ENCODE data around the gene PIP5K1A. TPM values are rescaled to one million over a fixed set of nuclear protein-coding genes. Genes with fewer than 3 reads are reported as not detected.

Gene PIP5K1A
- total and polyA plus RNA-seq, 2 of the 8 experiments (the other 6 are each of a cell fraction or from before 2014, with no cell fraction given) = 87.5 to 105 TPM

DNA sequence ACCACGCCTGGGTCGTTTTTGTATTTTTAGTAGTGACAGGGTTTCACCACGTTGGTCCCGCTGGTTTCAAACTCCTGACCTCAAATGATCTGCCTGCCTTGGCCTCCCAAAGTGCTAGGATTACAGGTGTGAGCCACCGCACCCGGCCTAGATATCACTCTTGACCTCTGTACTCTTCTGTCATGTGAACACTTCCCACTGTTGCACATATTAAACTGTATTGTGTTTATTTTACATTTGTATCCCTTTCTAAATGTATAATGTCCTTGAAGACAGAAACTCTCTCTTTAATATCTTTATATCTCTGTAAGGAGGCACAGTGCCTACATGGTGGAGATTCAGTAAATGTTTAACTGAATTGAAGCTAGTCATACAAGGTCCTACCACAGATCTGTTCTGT lies 36.9 kb downstream of the PIP5K1A start:
- POLR2A ChIA-PET (ENCODE audit: partially characterized antibody) = interaction anchor here (1.4 kb wide), 1 partner anchor 16 kb away, joined by 3 read pairs; no protein-coding TSS in a partner anchor
- no peak overlapping the region for H4K91ac ChIP-seq (replicated peaks; ENCODE audit: insufficient read length, low read length)
- no peak overlapping the region for H2BK120ac ChIP-seq (replicated peaks; ENCODE audit: low read depth, low read length)
- no peak overlapping the region for H3K4me3 ChIP-seq (ENCODE audit: extremely low read depth in 1 of 4, insufficient read depth in 2 of 4, low read depth in 3 of 4, low read length in 4 of 4)
- H3K56ac ChIP-seq (replicated peaks; ENCODE audit: insufficient read length, low read depth, low read length) = no peak overlapping the region
- no peak overlapping the region for H2AFZ ChIP-seq (ENCODE audit: low read length)
- H3K23me2 ChIP-seq (ENCODE audit: low read depth, low read length) = no peaks in the 10 kb centered on the region
- no peak overlapping the region for H2BK12ac ChIP-seq (ENCODE audit: low read depth, low read length)
- FAIRE-seq = no peak
- 77% methylated on average over 6 of the region's 6 CpGs; no CpG with 5 or more reads in 1 of the 2 experiments for WGBS, 2 experiments (ENCODE audit: extremely low coverage in 1 of 2, insufficient coverage in 1 of 2, insufficient read length in 1 of 2, insufficient replicate concordance in 2 of 2, low coverage in 1 of 2, low lambda C conversion rate in 2 of 2, missing lambda C conversion rate in 1 of 2)
- no peak overlapping the region for H3K4ac ChIP-seq (replicated peaks; ENCODE audit: insufficient read length, low read depth, low read length)
- no peak overlapping the region for H3K27ac ChIP-seq (ENCODE audit: low read depth, low read length)
- H2BK5ac ChIP-seq (ENCODE audit: low read depth, low read length) = no peak overlapping the region
- H4K8ac ChIP-seq (ENCODE audit: extremely low read depth, insufficient read depth, low read length) = no peak overlapping the region
- H2AK5ac ChIP-seq (ENCODE audit: low read depth, low read length) = no peak overlapping the region
- H3K79me2 ChIP-seq (ENCODE audit: control insufficient read depth in 1 of 2, insufficient read depth in 2 of 2, low read length in 2 of 2) = no peaks in the 10 kb centered on the region
- no peaks in the 10 kb centered on the region for H3K9me3 ChIP-seq (ENCODE audit: insufficient read depth in 2 of 2, low read depth in 1 of 2, low read length in 1 of 2)
- H3K27me3 ChIP-seq (replicated peaks in 1 of 4; ENCODE audit: control insufficient read depth in 3 of 4, extremely low read depth in 1 of 4, insufficient read depth in 3 of 4, low read length in 3 of 4) = no peaks in the 10 kb centered on the region
- no peak for DNase-seq (ENCODE audit: low read depth in 1 of 2, low spot score in 2 of 2)
- CTCF ChIA-PET (ENCODE audit: partially characterized antibody) = interaction anchor here (0.7 to 3.6 kb wide), 2 partner anchors 16 to 135 kb away, joined by 3 to 17 read pairs; no protein-coding TSS in a partner anchor
- no peak overlapping the region for H3K23ac ChIP-seq (ENCODE audit: insufficient read length)
- H3K4me2 ChIP-seq (ENCODE audit: insufficient read depth in 1 of 2, low read depth in 2 of 2, low read length in 2 of 2) = no peak overlapping the region
- no peaks in the 10 kb centered on the region for H3K79me1 ChIP-seq (ENCODE audit: low read depth, low read length)
- no peak overlapping the region for H3K14ac ChIP-seq (ENCODE audit: insufficient read length)
- H2BK15ac ChIP-seq (ENCODE audit: low read length) = no peak overlapping the region
- H3K4me1 ChIP-seq (replicated peaks in 1 of 4; ENCODE audit: control insufficient read depth in 3 of 4, insufficient read depth in 4 of 4, low read length in 3 of 4) = no peaks in the 10 kb centered on the region
- no peak overlapping the region for H4K5ac ChIP-seq (ENCODE audit: insufficient read length, low read depth, low read length)
- H2BK20ac ChIP-seq (ENCODE audit: low read length) = no peak overlapping the region
- no peak overlapping the region for H3K18ac ChIP-seq (ENCODE audit: extremely low read depth, low read length)
- H3K9ac ChIP-seq (replicated peaks in 1 of 4; ENCODE audit: extremely low read depth in 1 of 4, low read depth in 3 of 4, low read length in 3 of 4) = no peak overlapping the region
- H3K36me3 ChIP-seq (ENCODE audit: control insufficient read depth in 2 of 4, insufficient read depth in 4 of 4, low read length in 3 of 4) = peaks cover 44 to 92% (median 74%) of the 10 kb centered on the region in 4 experiments
- peaks cover 0 to 3% of the 10 kb centered on the region in 2 experiments for H4K20me1 ChIP-seq (replicated peaks in 1 of 2; ENCODE audit: control insufficient read depth in 1 of 2, insufficient read depth in 2 of 2, low read length in 2 of 2)
- TF ChIP-seq KDM1A (IDR thresholded peaks at IDR 0.05; ENCODE audit: borderline replicate concordance, low read length) = no peak

All from H1 (cell line).